Ovary (tissue), 3 donors: ENCODE measurements around the gene CD9.

ENCODE experiments used
- CTCF ChIP-seq, 3 donors: fragments of 450-650 bp in 2 of 3; fragments of 200-600 bp in 1 of 3; IDR thresholded peaks; one replicate each; pipeline versions ENCODE4 v1.5.1 to v1.8.0; 2016 to 2022; ENCODE audit warnings: antibody characterized with exemption in 3 of 3, mild to moderate bottlenecking in 1 of 3
- POLR2A ChIP-seq: fragments of 450-650 bp; IDR thresholded peaks from one replicate; pipeline ENCODE4 v1.6.1; 2017; ENCODE audit warnings: antibody characterized with exemption, mild to moderate bottlenecking, moderate library complexity
- donor health status: DM: no; HTN: no; CAD: no.

DNA sequence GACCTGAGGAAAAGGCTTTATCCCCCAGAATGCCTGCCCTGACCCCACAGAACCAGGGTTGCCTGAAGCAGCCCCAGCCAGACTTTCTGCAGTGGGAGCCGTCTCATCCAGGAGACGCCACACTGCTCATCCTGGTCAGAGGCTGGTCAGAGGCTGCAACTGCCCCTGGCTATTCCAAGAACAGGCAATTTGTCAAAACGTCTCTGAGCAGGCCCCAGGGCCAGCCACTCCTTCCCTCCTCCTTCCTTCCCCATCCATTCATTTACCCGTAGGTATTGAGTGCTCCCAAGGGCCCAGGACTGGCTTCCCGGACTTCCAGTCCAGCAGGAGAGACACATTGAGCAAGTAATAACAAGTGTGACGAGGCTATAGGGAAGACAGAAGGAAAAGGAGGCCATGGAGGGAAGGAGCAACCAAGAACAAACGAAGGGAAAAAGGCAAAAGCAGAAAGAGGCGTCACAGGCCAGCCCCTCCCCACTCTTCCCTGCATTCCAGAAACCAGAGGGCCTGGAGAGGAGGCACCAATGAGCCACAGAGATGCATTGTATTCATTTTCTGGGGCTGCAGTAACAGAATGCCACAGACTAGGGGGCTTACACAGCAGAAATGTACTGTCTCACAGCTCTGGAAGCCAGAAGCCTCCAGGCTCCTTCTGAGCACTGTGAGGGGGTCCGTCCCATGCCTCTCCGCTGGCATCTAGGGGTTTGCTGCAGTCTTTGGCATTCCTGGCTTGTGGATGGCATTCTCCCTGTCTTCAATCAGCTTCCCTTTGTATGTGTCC, 21.0 kb upstream of the CD9 start:
- no peak for TF ChIP-seq CTCF (IDR thresholded peaks at IDR 0.05)
- no peak for TF ChIP-seq POLR2A
